ENCODE measurements around the gene EFNA4. TPM values are rescaled to one million over a fixed set of nuclear protein-coding genes. Genes with fewer than 3 reads are reported as not detected.

The EFNA4 gene
- total RNA-seq, 3 donors from 2014 or later: 12.3 to 27.2 (median 26.4) TPM

DNA sequence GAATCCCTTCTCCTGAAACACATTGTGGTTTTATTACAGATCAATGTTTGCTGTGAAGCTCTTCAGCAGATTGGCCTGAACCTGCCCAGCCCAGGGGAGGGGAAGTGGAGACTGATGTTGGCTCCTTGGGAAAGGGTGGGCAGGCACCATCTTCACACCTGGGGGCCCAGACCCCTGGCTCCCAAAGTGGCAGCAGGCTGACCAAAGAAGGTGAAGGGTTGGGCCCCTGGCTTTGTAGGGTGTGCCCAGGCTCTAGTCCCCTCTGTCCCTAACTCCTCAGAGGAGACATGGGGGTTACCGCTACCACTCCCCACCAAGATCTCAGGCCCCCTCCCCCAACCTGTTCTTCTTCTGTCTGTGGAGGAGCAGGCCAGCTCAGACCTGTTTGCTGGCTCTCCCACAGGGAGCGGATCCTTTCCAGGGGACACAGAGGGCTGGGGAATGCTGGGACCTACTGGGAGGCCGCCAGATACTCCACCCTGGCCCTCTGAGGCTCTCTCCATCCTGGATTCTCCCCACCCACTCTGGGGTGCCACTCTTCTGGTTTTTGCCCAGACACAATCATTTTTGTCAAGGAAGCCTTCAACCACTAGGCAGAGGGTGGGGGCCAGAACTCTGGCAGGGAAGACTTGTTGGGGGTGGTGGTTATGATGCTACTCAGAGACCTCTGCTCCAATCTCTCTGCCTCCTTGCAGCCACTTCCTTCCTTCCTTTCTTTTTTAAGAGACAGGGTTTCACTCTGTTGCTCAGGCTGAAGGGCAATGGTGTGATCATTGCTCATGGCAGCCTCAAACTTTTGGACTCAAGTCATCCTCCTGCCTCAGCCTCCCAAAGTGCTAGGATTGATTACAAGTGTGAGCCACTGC, 10.1 kb downstream of the EFNA4 start:
- Histone ChIP-seq H3K9me3 (no peaks in the 10 kb centered on the region), H3K36me3 (ENCODE audit: low read depth) (no peaks in the 10 kb centered on the region), H3K4me1 (ENCODE audit: low read depth) (peaks cover 16% of the 10 kb centered on the region), H3K4me3 (no peak overlapping the region)
- DNase-seq (peak; percentile 3 to 29 (median 20)), ATAC-seq (no peak)
- TF ChIP-seq, protein P1, sequence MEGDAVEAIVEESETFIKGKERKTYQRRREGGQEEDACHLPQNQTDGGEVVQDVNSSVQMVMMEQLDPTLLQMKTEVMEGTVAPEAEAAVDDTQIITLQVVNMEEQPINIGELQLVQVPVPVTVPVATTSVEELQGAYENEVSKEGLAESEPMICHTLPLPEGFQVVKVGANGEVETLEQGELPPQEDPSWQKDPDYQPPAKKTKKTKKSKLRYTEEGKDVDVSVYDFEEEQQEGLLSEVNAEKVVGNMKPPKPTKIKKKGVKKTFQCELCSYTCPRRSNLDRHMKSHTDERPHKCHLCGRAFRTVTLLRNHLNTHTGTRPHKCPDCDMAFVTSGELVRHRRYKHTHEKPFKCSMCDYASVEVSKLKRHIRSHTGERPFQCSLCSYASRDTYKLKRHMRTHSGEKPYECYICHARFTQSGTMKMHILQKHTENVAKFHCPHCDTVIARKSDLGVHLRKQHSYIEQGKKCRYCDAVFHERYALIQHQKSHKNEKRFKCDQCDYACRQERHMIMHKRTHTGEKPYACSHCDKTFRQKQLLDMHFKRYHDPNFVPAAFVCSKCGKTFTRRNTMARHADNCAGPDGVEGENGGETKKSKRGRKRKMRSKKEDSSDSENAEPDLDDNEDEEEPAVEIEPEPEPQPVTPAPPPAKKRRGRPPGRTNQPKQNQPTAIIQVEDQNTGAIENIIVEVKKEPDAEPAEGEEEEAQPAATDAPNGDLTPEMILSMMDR (IDR thresholded peaks at IDR 0.05): no peak
- intact Hi-C loops (cut with DNase I, micrococcal nuclease): no loop called here

DNA sequence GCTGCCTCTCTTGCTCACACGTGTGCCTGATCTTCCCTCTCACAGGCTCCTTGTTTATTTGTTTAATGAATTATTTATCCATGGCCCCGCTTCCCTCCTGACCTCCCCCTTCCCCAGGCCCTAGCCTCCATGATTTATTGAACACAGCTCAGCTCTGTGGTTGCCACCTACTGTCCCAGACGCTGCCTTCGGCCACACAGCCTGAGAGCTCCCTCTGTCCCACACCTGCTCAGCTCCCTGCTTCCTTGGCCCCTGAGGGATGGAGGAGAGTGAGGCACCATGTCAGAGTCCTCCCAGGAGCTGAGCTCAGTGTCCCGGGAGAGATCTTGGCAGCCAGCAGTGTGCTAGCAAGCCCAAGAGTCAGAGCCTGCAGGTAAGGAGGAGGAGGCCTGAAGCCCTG, 12.0 kb downstream of the EFNA4 start:
- Histone ChIP-seq H3K4me1 (ENCODE audit: low read depth) (peaks cover 24% of the 10 kb centered on the region), H3K36me3 (ENCODE audit: low read depth) (no peaks in the 10 kb centered on the region), H3K4me3 (no peak overlapping the region), H3K9me3 (no peaks in the 10 kb centered on the region)
- TF ChIP-seq, protein P1 (IDR thresholded peaks at IDR 0.05): no peak
- ATAC-seq (no peak), DNase-seq (peak in 2 of 3 donors; percentile 8 to 40)
- intact Hi-C loops (cut with DNase I, micrococcal nuclease): no loop called here

DNA sequence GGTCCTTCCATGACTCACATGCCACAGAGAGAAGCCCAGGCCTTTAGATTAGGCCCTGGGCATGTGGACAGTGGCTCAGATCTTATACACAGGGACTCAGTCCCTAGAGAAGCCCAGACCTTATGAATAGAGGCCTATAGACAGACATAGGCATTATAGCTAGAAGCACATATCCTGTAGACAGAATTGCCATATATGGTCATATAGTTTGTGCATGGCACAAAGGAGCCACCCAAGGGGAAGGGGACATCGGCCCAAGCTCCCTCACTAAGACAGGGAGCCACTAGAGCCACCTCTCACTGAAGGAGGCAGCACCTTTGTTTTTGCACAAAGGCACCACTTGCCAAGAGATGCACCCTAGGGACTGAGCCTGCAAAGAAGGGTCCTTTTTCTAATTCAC, 12.8 kb downstream of the EFNA4 start:
- TF ChIP-seq, protein P1 (IDR thresholded peaks at IDR 0.05): no peak
- DNase-seq (peak in 1 of 3 donors; percentile 3), ATAC-seq (no peak)
- H3K4me1 ChIP-seq (ENCODE audit: low read depth): peaks cover 29% of the 10 kb centered on the region
- H3K36me3 ChIP-seq (ENCODE audit: low read depth): no peaks in the 10 kb centered on the region
- intact Hi-C loops (cut with DNase I, micrococcal nuclease): no loop called here
- H3K4me3 ChIP-seq: no peak overlapping the region
- H3K9me3 ChIP-seq: no peaks in the 10 kb centered on the region

DNA sequence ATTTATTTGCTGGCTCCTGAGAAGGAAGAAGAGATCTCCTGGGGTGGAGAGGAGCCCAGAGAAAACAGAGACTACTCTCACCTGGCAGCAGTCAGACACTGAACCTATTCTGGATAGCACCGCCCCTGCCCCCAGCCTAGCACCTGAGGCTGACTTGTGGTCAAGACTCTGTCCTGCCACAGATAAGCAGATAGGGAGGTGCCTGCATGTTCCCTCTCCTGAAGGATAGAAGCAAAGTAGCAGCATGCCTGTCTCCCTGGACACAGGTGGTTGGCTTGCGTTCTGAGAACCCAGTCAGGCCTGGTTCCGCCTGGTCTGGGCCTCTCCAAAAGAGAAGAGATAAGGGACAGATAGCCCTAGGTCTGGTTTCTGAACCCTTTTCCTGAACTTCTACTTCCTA, 13.8 kb downstream of the EFNA4 start:
- ATAC-seq (no peak), DNase-seq (peak in 2 of 3 donors; percentile 24 to 30)
- intact Hi-C loops (cut with DNase I, micrococcal nuclease): no loop called here
- H3K36me3 ChIP-seq (ENCODE audit: low read depth): no peaks in the 10 kb centered on the region
- H3K4me1 ChIP-seq (ENCODE audit: low read depth): peaks cover 36% of the 10 kb centered on the region
- TF ChIP-seq, protein P1 (IDR thresholded peaks at IDR 0.05): no peak
- H3K9me3 ChIP-seq: no peaks in the 10 kb centered on the region
- H3K4me3 ChIP-seq: no peak overlapping the region

DNA sequence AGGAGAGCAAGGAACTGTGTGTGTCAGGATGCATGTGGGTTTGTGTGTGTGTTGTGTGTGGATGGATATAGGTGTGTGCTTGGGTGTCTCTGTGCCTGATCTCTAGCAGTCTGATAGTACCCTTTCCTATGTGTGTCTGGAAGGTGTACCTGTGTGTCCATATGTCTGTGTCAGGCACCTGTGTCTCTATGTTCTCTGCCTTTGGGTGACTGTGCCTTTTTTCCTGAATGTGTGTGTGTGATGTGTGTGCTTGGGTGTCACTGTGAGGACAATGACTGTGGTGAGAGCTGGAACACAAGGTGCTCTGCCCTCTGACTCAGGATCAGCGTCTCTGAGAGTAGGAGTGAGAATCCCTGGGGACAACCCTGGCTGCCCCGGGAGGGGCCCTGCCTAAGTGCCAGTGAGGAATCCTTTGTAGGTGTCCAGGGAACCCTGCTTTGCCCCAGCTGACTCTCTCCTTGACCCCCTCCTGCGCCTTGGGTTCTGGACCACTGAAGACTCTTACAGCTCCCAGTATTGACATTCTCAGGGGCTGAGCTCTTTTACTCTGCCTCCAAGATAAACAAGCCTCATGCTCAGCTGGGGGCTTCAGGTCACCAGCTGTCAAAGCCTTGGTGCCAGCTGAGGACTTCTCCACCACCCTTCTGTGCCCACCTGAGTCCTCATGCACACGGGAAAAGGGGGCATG, 14.4 kb downstream of the EFNA4 start:
- no peaks in the 10 kb centered on the region for H3K9me3 ChIP-seq
- H3K4me1 ChIP-seq (ENCODE audit: low read depth): peaks cover 42% of the 10 kb centered on the region
- peak; percentile 16 for ATAC-seq
- no peaks in the 10 kb centered on the region for H3K36me3 ChIP-seq (ENCODE audit: low read depth)
- DNase-seq: peak in 2 of 3 donors; percentile 33 to 54
- TF ChIP-seq, protein P1 (IDR thresholded peaks at IDR 0.05): no peak
- intact Hi-C loops (cut with DNase I, micrococcal nuclease): no loop called here
- no peak overlapping the region for H3K4me3 ChIP-seq
